GM12865 (cell line): ENCODE results near the gene CELF4.

Experiments
- DNase-seq: peaks from one replicate; pipeline ENCODE4 v3.0.0; 2010; ENCODE audit warnings: low read depth
- H3K4me3 ChIP-seq: 2 replicates; pipeline ENCODE4 v1.5.1; 2011; ENCODE audit warnings: mild to moderate bottlenecking, low read depth, low read length, control low read depth
- TF ChIP-seq, protein P1 (sequence below): IDR thresholded peaks from 2 replicates; pipeline ENCODE4 v1.5.1; 2011; ENCODE audit warnings: low read length, control low read depth, low read depth, inconsistent platforms; ENCODE audit not compliant: insufficient read depth; ENCODE audit errors: missing control alignments

The CELF4 gene

DNA sequence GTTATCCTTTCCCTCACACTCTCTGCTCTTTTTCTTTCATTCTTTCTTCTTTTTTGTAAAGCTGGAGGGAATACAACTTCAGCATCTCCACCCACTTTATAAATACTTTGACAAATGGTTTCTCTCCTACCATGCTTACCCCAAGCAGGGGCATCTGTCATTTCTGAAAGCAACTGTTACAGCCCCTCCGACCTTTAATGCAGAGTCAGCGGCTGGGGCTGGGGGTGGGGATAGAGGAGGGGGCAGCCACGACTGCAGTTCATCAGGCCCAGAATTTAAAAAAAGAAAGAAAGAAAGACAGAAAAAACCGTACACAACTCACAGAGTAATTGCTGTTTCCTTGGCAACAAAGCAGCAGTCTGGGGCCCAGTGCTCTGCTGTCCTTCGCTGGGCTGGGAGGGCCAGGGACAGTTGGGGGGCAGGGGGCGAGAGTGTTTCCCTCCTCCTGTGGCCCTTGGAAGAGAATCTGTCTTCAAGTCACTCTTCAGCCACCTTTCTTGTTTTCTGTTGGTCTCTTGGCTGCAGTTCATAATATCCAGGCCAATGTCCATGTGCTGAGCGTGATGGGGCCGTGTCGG lies 53.8 kb downstream of the CELF4 start:
- DNase-seq, result no peak
- no peak overlapping the region for H3K4me3 ChIP-seq
- TF ChIP-seq, protein P1, sequence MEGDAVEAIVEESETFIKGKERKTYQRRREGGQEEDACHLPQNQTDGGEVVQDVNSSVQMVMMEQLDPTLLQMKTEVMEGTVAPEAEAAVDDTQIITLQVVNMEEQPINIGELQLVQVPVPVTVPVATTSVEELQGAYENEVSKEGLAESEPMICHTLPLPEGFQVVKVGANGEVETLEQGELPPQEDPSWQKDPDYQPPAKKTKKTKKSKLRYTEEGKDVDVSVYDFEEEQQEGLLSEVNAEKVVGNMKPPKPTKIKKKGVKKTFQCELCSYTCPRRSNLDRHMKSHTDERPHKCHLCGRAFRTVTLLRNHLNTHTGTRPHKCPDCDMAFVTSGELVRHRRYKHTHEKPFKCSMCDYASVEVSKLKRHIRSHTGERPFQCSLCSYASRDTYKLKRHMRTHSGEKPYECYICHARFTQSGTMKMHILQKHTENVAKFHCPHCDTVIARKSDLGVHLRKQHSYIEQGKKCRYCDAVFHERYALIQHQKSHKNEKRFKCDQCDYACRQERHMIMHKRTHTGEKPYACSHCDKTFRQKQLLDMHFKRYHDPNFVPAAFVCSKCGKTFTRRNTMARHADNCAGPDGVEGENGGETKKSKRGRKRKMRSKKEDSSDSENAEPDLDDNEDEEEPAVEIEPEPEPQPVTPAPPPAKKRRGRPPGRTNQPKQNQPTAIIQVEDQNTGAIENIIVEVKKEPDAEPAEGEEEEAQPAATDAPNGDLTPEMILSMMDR, result no peak

DNA sequence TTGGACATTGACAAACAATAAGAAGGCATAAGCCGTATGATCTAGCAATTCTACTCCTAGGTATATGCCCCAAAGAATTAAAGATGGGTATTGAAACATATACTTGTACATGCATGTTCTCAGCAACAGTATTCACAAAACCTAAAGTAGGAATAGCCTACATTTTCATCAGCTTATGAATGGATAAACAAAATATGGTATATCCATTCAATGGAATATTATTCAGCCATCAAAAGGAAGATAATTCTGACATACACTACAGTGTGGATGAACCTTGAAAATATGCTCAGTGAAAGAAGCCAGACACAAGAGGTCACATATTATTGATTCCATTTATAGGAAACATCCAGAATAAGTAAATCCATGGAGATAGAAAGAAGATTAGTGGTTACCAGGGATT lies 56.0 kb downstream of the CELF4 start:
- no peak overlapping the region for H3K4me3 ChIP-seq
- TF ChIP-seq, protein P1, result no peak
- DNase-seq, result no peak

DNA sequence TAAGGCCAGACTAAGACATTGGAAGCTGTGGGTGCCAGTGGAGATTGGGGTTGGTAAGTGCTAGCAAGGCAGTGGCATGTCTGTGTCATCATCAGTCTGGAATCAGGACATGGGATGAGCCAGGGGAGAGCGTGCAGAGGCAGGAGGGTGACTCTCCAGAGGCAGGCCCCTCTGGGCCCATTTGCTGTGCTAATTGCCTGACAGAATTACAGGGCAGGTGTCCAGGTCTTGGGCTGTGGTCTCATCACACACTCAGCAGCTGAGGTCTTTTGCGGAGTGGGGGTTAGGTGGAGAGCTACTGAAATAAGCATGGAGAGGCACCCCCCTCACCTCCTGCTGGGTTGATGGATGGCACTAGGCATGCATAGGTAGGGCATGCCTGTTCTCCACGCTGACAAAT lies 57.4 kb downstream of the CELF4 start:
- no peak for DNase-seq
- TF ChIP-seq, protein P1, result no peak
- no peak overlapping the region for H3K4me3 ChIP-seq

DNA sequence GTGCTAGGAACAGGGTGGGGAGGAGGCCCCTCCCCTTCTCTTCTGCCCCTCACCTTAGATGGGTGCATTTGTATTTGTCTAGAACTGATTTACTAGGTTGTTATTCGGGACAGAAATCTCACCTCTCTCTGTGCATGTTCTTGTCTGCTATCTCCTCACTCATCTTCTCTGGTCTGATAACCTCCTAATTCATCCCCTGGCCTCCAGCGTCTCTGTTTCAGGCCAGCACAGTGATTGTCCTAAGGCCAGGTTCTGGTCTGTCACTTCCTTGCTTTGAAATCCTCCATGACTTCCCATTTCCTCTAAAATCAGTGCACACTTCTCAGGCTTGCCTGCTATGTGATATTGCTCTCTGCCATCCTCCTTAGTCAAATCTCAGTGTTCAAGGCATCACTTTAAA lies 58.4 kb downstream of the CELF4 start:
- DNase-seq, result no peak
- no peak overlapping the region for H3K4me3 ChIP-seq
- TF ChIP-seq, protein P1, result no peak

DNA sequence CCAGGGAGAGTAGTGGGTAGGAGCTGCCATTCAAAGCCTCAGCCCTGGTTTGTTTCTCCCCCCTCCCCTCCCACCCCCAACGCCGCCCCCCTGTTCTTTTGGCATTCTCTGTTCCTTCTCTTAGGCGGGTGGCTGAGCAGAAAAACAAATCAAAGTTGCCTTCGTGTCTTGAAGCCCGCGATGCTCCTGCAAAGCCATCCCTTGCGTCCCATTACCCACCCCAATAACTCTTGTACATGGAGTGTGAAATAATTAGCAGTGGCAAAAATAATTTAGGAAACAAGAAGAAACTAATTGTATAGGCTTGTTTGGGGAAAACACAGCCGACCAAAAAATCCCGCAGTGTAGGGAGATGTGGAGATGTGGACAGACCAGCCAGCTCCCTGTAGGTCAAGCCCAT lies 59.6 kb downstream of the CELF4 start:
- H3K4me3 ChIP-seq, result no peak overlapping the region
- no peak for DNase-seq
- TF ChIP-seq, protein P1, result no peak

DNA sequence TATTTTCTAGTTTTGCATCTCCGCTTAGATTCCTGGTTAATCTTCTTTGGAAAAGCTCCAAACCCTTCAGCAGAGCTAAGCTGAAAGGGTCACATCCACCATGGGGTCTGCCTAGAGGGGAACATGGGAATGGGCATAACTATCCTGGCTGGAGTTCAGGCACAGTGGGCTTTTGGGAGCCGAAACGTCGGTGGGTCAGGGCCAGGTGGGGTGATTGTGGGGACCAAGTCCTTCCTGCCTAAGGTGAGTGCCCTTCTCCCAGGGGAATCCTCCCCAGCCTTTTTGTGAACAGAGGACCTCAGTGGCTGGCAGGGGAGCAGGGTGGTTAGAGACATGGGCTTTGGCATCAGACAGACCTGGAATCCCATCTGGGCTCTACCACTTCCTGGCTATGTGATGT lies 60.3 kb downstream of the CELF4 start:
- no peak overlapping the region for H3K4me3 ChIP-seq
- TF ChIP-seq, protein P1, result no peak
- no peak for DNase-seq

DNA sequence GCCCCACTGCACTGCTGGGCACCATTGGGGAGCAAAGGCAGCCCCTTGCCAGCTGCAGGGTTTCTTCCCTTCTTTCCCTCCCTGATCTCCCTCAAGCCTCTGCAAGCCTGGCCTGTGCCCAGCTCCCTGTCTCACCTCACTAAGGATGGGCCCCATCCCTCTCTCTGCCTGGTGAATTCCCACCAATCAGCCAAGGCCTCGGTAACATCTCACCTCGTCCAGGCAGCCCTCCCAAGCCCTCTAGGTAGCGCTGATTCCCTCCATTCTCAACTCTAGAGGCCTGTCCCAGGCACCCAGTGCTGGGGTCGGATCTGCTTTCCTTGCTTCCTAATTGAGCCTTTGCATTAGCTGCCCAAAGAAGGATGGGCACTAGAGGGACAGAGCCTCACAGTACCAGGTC lies 63.0 kb downstream of the CELF4 start:
- H3K4me3 ChIP-seq, result no peak overlapping the region
- TF ChIP-seq, protein P1, result no peak
- DNase-seq, result no peak
